Smooth muscle cell (in vitro differentiated cells): ENCODE results near the gene GSTA1. TPM values are rescaled to one million over a fixed set of nuclear protein-coding genes. Genes with fewer than 3 reads are reported as not detected.
"Not testable (repeated sequence)": the region's sequence is repeated elsewhere in the genome, so short reads cannot be mapped to it uniquely, and the experiment has no call there.

Source experiments
- DNase-seq: peaks from one replicate; lab custom pipeline; 2025; ENCODE audit not compliant: unreplicated experiment; lab: John Stamatoyannopoulos, UW
- H2AFZ ChIP-seq: fragments of 200-600 bp; sonication (generic); 2 replicates; pipeline ENCODE4 v1.6.0; 2016; ENCODE audit warnings: antibody characterized with exemption, low read depth, mild to moderate bottlenecking
- H3F3A ChIP-seq: fragments of 200-600 bp; sonication (generic); 2 replicates; pipeline ENCODE4 v1.6.0; 2017; ENCODE audit warnings: antibody characterized with exemption, low read depth
- H3K27ac ChIP-seq: fragments of 200-600 bp; sonication (generic); 2 replicates; pipeline ENCODE4 v1.5.1; 2016; ENCODE audit warnings: low read depth, mild to moderate bottlenecking
- H3K27me3 ChIP-seq: fragments of 200-600 bp; sonication (generic); 2 replicates; pipeline ENCODE4 v1.6.1; 2016; ENCODE audit warnings: low read depth, mild to moderate bottlenecking
- H3K36me3 ChIP-seq: fragments of 200-600 bp; sonication (generic); 2 replicates; pipeline ENCODE4 v1.5.1; 2016; ENCODE audit warnings: low read depth
- H3K4me1 ChIP-seq: fragments of 200-600 bp; sonication (generic); 2 replicates; pipeline ENCODE4 v1.5.1; 2016; ENCODE audit warnings: low read depth
- H3K4me2 ChIP-seq: fragments of 200-600 bp; sonication (generic); 2 replicates; pipeline ENCODE4 v1.6.0; 2016; ENCODE audit warnings: mild to moderate bottlenecking
- H3K4me3 ChIP-seq: fragments of 200-600 bp; sonication (generic); 2 replicates; pipeline ENCODE4 v1.5.1; 2016; ENCODE audit warnings: mild to moderate bottlenecking
- H3K79me2 ChIP-seq: fragments of 200-600 bp; sonication (generic); 2 replicates; pipeline ENCODE4 v1.6.0; 2016; ENCODE audit warnings: low read depth, mild to moderate bottlenecking
- H3K9ac ChIP-seq: fragments of 200-600 bp; sonication (generic); 2 replicates; pipeline ENCODE4 v1.6.0; 2016; ENCODE audit warnings: low read depth
- H3K9me3 ChIP-seq: fragments of 200-600 bp; sonication (generic); replicated peaks from 2 replicates; pipeline ENCODE4 v1.5.1; 2016; ENCODE audit warnings: low read depth
- H4K20me1 ChIP-seq: fragments of 200-600 bp; sonication (generic); 2 replicates; pipeline ENCODE4 v1.6.0; 2016; ENCODE audit warnings: low read depth
- WGBS: methylation state at CpG from one replicate; pipeline ENCODE4 v1.1.7; 2016; ENCODE audit warnings: low lambda C conversion rate; 5-methylcytosine and 5-hydroxymethylcytosine counted together
- polyA plus RNA-seq: library from polyadenylated mRNA; unstranded; fragments of >200 nt; fragmentation: Nextera tagmentation; extraction: Ambion mirVana; gene quantifications from 2 replicates; pipeline ENCODE4 v1.2.1, GENCODE V29; 2016
- total RNA-seq: library from RNA; depleted of rRNA; stranded (reverse); fragments of >200 nt; gene quantifications from 2 replicates; pipeline ENCODE4 v1.2.3, GENCODE V29; 2014
- TF ChIP-seq, protein P1 (sequence below): fragments of 200-600 bp; sonication (generic); IDR thresholded peaks from 2 replicates; pipeline ENCODE4 v1.5.1; 2017; ENCODE audit warnings: borderline replicate concordance, mild to moderate bottlenecking, antibody characterized with exemption; ENCODE audit not compliant: insufficient read depth, poor library complexity, severe bottlenecking

Gene GSTA1
- total and polyA plus RNA-seq, 2 experiments from 2014 or later, result 2.2 to 4.0 TPM

- Histone ChIP-seq H3K27ac (no peak overlapping the region), H3K9ac (no peak overlapping the region), H4K20me1 (no peaks in the 10 kb centered on the region), H2AFZ (no peak overlapping the region), H3K4me2 (no peak overlapping the region), H3K9me3 (no peaks in the 10 kb centered on the region), H3K36me3 (no peaks in the 10 kb centered on the region), H3K4me1 (no peaks in the 10 kb centered on the region), H3K4me3 (no peak overlapping the region), H3K27me3 (no peaks in the 10 kb centered on the region), H3K79me2 (no peaks in the 10 kb centered on the region), H3F3A (no peaks in the 10 kb centered on the region)
- 92% methylated on average over 24 of the region's 37 CpGs for WGBS
- DNase-seq, result no peak
- TF ChIP-seq, protein P1, sequence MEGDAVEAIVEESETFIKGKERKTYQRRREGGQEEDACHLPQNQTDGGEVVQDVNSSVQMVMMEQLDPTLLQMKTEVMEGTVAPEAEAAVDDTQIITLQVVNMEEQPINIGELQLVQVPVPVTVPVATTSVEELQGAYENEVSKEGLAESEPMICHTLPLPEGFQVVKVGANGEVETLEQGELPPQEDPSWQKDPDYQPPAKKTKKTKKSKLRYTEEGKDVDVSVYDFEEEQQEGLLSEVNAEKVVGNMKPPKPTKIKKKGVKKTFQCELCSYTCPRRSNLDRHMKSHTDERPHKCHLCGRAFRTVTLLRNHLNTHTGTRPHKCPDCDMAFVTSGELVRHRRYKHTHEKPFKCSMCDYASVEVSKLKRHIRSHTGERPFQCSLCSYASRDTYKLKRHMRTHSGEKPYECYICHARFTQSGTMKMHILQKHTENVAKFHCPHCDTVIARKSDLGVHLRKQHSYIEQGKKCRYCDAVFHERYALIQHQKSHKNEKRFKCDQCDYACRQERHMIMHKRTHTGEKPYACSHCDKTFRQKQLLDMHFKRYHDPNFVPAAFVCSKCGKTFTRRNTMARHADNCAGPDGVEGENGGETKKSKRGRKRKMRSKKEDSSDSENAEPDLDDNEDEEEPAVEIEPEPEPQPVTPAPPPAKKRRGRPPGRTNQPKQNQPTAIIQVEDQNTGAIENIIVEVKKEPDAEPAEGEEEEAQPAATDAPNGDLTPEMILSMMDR, result no peak
Observed at GRCh38 chr6:52829046-52829817, 25.6 kb upstream of the GSTA1 start.

DNA sequence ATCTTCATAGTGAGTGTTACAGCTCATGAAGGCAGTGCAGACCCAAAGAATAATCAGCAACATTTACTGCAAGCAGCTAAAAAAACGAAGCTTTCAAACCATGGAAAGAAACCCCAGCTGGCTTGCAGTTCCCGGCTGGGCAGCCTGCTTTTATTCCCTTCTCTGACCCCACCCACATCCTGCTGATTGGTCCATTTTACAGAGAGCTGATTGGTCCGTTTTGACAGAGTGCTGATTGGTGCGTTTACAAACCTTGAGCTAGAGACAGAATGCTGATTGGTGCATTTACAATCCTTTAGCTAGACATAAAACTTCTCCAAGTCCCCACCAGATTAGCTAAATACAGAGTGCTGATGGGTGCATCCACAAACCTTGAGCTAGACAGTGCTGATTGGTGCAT, 25.0 kb upstream of the GSTA1 start:
- 90% methylated on average over 4 of the region's 4 CpGs for WGBS

DNA sequence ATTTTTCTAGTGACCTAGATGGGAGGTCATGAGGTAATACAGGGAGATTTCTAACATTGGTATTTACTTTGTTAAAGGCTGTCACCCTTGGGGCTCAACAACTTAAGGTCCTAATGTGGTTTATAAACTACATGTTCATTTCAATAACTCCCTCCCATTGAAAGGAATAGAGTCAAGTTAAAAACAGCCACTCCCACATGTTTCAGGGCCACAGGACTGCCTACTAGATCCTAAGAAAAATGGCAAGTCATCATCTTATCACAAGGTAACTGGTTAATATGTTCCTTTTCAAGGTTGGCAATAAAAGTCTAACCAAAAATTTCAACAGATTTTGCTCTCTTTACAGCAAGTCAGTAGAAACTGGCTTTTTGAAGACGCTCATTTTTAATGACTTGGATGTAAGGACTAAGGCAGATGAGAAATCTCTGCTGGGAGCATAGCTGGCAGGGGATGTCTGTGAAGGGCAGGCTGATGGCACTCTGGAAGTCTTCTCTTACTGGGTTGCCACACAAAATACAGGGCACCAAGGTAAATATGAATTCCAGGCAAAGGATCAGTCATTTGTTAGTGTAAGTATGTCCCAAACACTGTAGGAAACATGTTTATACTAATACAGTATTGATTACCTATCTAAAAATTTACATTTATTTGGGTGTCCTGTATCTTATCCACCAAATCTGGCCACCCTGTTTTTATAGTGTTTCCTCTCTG, 23.6 kb upstream of the GSTA1 start:
- not testable (repeated sequence) for H3K79me2 ChIP-seq, H3K27ac ChIP-seq, H4K20me1 ChIP-seq, DNase-seq, H3K4me2 ChIP-seq, H3F3A ChIP-seq, H3K27me3 ChIP-seq, H3K36me3 ChIP-seq, H3K9ac ChIP-seq, H3K9me3 ChIP-seq, H2AFZ ChIP-seq, H3K4me3 ChIP-seq, H3K4me1 ChIP-seq
- WGBS, result 88% methylated on average over 1 of the region's 1 CpG

More for the DNA sequence above, 25.0 kb upstream of the GSTA1 start:
- not testable (repeated sequence) for H3K9me3 ChIP-seq, H2AFZ ChIP-seq, H3K27ac ChIP-seq, H3K79me2 ChIP-seq, DNase-seq, H4K20me1 ChIP-seq, H3K9ac ChIP-seq, H3K27me3 ChIP-seq, H3K4me2 ChIP-seq, H3K4me3 ChIP-seq, H3F3A ChIP-seq, H3K36me3 ChIP-seq, H3K4me1 ChIP-seq

GRCh38 chr6:52826513-52826912, 22.9 kb upstream of the GSTA1 start:
- TF ChIP-seq, protein P1, result no peak
- WGBS, result 48% methylated on average over 1 of the region's 1 CpG
- DNase-seq, result no peak

DNA sequence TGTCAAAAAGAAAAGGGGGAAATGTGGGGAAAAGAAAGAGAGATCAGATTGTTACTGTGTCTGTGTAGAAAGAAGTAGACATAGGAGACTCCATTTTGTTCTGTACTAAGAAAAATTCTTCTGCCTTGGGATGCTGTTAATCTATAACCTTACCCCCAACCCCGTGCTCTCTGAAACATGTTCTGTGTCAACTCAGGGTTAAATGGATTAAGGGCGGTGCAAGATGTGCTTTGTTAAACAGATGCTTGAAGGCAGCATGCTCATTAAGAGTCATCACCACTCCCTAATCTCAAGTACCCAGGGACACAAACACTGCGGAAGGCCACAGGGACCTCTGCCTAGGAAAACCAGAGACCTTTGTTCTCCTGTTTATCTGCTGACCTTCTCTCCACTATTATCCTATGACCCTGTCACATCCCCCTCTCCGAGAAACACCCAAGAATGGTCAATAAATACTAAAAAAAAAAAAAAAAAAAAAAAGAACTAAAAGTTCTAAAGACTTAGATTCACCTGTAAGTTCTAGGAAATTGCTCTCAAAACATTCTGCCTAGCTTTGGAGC, 22.4 kb upstream of the GSTA1 start:
- H4K20me1 ChIP-seq, H3K27ac ChIP-seq, H3K27me3 ChIP-seq, H3F3A ChIP-seq, H3K79me2 ChIP-seq, DNase-seq, H2AFZ ChIP-seq, H3K4me1 ChIP-seq, H3K36me3 ChIP-seq, H3K4me2 ChIP-seq, H3K9me3 ChIP-seq, H3K9ac ChIP-seq, H3K4me3 ChIP-seq: not testable (repeated sequence)
- WGBS, result 93% methylated on average over 4 of the region's 4 CpGs

More at GRCh38 chr6:52826513-52826912, 22.9 kb upstream of the GSTA1 start:
- Histone ChIP-seq H3K4me2 (no peak overlapping the region), H3F3A (no peaks in the 10 kb centered on the region), H3K79me2 (no peaks in the 10 kb centered on the region), H4K20me1 (no peaks in the 10 kb centered on the region), H3K9ac (no peak overlapping the region), H3K36me3 (no peaks in the 10 kb centered on the region), H3K4me3 (no peak overlapping the region), H2AFZ (no peak overlapping the region), H3K4me1 (no peaks in the 10 kb centered on the region), H3K9me3 (no peaks in the 10 kb centered on the region), H3K27ac (no peak overlapping the region), H3K27me3 (no peaks in the 10 kb centered on the region)

DNA sequence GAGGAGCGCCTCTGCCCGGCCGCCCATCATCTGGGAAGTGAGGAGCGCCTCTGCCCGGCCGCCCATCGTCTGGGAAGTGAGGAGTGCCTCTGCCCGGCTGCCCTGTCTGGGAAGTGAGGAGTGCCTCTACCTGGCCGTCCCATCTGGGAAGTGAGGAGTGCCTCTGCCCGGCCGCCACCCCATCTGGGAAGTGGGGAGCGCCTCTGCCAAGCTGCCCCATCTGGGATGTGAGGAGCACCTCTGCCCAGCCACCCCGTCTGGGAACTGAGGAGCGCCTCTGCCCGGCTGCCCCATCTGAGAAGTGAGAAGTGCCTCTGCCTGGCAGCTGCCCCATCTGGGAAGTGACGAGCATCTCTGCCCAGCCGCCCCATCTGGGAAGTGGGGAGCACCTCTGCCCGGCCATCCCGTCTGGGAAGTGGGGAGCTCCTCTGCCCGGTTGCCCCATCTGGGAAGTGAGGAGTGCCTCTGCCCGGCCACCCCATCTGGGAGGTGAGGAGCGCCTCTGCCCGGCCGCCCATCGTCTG, 21.7 kb upstream of the GSTA1 start:
- not testable (repeated sequence) for H3K4me3 ChIP-seq, H3K9me3 ChIP-seq, H3K36me3 ChIP-seq, H3K27me3 ChIP-seq, DNase-seq, H3K9ac ChIP-seq, H2AFZ ChIP-seq, H3K4me1 ChIP-seq, H4K20me1 ChIP-seq, H3K4me2 ChIP-seq, H3K79me2 ChIP-seq, H3F3A ChIP-seq, H3K27ac ChIP-seq
- WGBS, result 98% methylated on average over 25 of the region's 25 CpGs
